Activated CD4-positive, CD25-positive, alpha-beta regulatory T cell treated with anti-CD3 and anti-CD28 coated beads, Interleukin-2, amount 50 U/mL, for 24 hours (primary cell): ENCODE results near the gene MAP7D1.
"Not testable (repeated sequence)": the region's sequence is repeated elsewhere in the genome, so short reads cannot be mapped to it uniquely, and the experiment has no call there.

Experiments used
- ATAC-seq, 2 donors: fragments of 150-1000 bp; cut with Tn5 transposase; one replicate each; pipeline ENCODE4 v1.10.0; 2021; ENCODE audit warnings: mild to moderate bottlenecking in 1 of 2, moderate library complexity in 1 of 2

Gene MAP7D1

GRCh38 chr1:36154335-36154734 is 1.6 kb upstream of the MAP7D1 start:
- no peak for ATAC-seq

- ATAC-seq: no peak
Observed at GRCh38 chr1:36154765-36155407, 1.1 kb upstream of the MAP7D1 start.

- ATAC-seq: peak in 1 of 2 donors; percentile 22
Observed at GRCh38 chr1:36156329-36157114, 562 bp downstream of the MAP7D1 start.

GRCh38 chr1:36157115-36157903 is 1.3 kb downstream of the MAP7D1 start:
- ATAC-seq: no peak

- ATAC-seq: no peak
Observed at GRCh38 chr1:36157973-36158826, 2.2 kb downstream of the MAP7D1 start.

- ATAC-seq: not testable (repeated sequence)
Observed at GRCh38 chr1:36158827-36159252, 2.9 kb downstream of the MAP7D1 start.

GRCh38 chr1:36159614-36160387 is 3.8 kb downstream of the MAP7D1 start:
- ATAC-seq: no peak

- ATAC-seq: no peak
Observed at GRCh38 chr1:36160388-36160948, 4.5 kb downstream of the MAP7D1 start.

GRCh38 chr1:36160949-36161485 is 5.1 kb downstream of the MAP7D1 start:
- peak; percentile 32 to 37 for ATAC-seq

GRCh38 chr1:36161641-36162531 is 5.9 kb downstream of the MAP7D1 start:
- peak; percentile 42 to 50 for ATAC-seq

- no peak for ATAC-seq
Observed at GRCh38 chr1:36162680-36163239, 6.8 kb downstream of the MAP7D1 start.

GRCh38 chr1:36163426-36163825 is 7.5 kb downstream of the MAP7D1 start:
- no peak for ATAC-seq

- ATAC-seq: no peak
Observed at GRCh38 chr1:36164361-36164760, 8.4 kb downstream of the MAP7D1 start.

- ATAC-seq: no peak
Observed at GRCh38 chr1:36165145-36165544, 9.2 kb downstream of the MAP7D1 start.

GRCh38 chr1:36166136-36166535 is 10.2 kb downstream of the MAP7D1 start:
- ATAC-seq: no peak

- ATAC-seq: no peak
Observed at GRCh38 chr1:36166938-36167905, 11.3 kb downstream of the MAP7D1 start.

GRCh38 chr1:36168514-36168913 is 12.6 kb downstream of the MAP7D1 start:
- no peak for ATAC-seq
